Measurements from ENCODE around the gene C11orf86.

C11orf86 gene

GRCh38 chr11:67016550-67016949, 41.4 kb downstream of the C11orf86 start:
- ChIA-PET POLR2A (interaction anchor here (0.9 kb wide), 1 partner anchor 38 kb away, joined by 3 read pairs; no protein-coding TSS in a partner anchor), CTCF (no interaction called here)
- TF ChIP-seq SUZ12 (IDR thresholded peaks at IDR 0.05) (no peak), HDGF (IDR thresholded peaks at IDR 0.05; ENCODE audit: borderline replicate concordance) (no peak), CTBP1 (IDR thresholded peaks at IDR 0.05; ENCODE audit: borderline replicate concordance) (no peak), FOXA1 (IDR thresholded peaks at IDR 0.05) (no peak), LEF1 (IDR thresholded peaks at IDR 0.05; ENCODE audit: borderline replicate concordance) (no peak), ELF4 (IDR thresholded peaks at IDR 0.05) (no peak), L3MBTL2 (conservative IDR thresholded peaks at IDR 0.05) (no peak), TARDBP (IDR thresholded peaks at IDR 0.05) (no peak), BHLHE40 (IDR thresholded peaks at IDR 0.05; ENCODE audit: borderline replicate concordance) (no peak), FOXK2 (IDR thresholded peaks at IDR 0.05) (no peak), NFRKB (IDR thresholded peaks at IDR 0.05) (no peak), FOXM1 (IDR thresholded peaks at IDR 0.05; ENCODE audit: borderline replicate concordance) (no peak), SP1 (IDR thresholded peaks at IDR 0.05) (no peak), ZNF384 (IDR thresholded peaks at IDR 0.05) (no peak), ARNT (IDR thresholded peaks at IDR 0.05) (no peak), PKNOX1 (IDR thresholded peaks at IDR 0.05) (no peak)
- no peak for DNase-seq (ENCODE audit: extremely low spot score)

GRCh38 chr11:67020949-67021348, 45.8 kb downstream of the C11orf86 start:
- CTCF ChIA-PET, result interaction anchor here (1.1 to 1.4 kb wide), 3 partner anchors 31 to 253 kb away, joined by 3 to 4 read pairs (median 4); no protein-coding TSS in a partner anchor

GRCh38 chr11:67022341-67022933, 47.3 kb downstream of the C11orf86 start:
- no peak for TF ChIP-seq SP1 (IDR thresholded peaks at IDR 0.05)
- no peak for TF ChIP-seq NFRKB (IDR thresholded peaks at IDR 0.05)
- TF ChIP-seq ARNT (IDR thresholded peaks at IDR 0.05), result no peak
- TF ChIP-seq CTBP1 (IDR thresholded peaks at IDR 0.05; ENCODE audit: borderline replicate concordance), result no peak
- no peak for DNase-seq (ENCODE audit: extremely low spot score)
- CTCF ChIA-PET, result interaction anchor here (0.6 to 1.2 kb wide), 7 partner anchors 11 to 255 kb away, joined by 3 to 4 read pairs (median 3); no protein-coding TSS in a partner anchor
- POLR2A ChIA-PET, result interaction anchor here (1.0 kb wide), 1 partner anchor 179 kb away, joined by 3 read pairs; the partner anchor contains the start of gene RCE1

More at GRCh38 chr11:67020949-67021348, 45.8 kb downstream of the C11orf86 start:
- DNase-seq (ENCODE audit: extremely low spot score), result no peak
- POLR2A ChIA-PET, result no interaction called here
- no peak for TF ChIP-seq NFRKB (IDR thresholded peaks at IDR 0.05)
- TF ChIP-seq SUZ12 (IDR thresholded peaks at IDR 0.05), result no peak
- TF ChIP-seq CTBP1 (IDR thresholded peaks at IDR 0.05; ENCODE audit: borderline replicate concordance), result no peak
- TF ChIP-seq FOXA1 (IDR thresholded peaks at IDR 0.05), result no peak
- no peak for TF ChIP-seq TARDBP (IDR thresholded peaks at IDR 0.05)
- no peak for TF ChIP-seq PKNOX1 (IDR thresholded peaks at IDR 0.05)
- TF ChIP-seq LEF1 (IDR thresholded peaks at IDR 0.05; ENCODE audit: borderline replicate concordance), result no peak
- no peak for TF ChIP-seq ELF4 (IDR thresholded peaks at IDR 0.05)
- no peak for TF ChIP-seq HDGF (IDR thresholded peaks at IDR 0.05; ENCODE audit: borderline replicate concordance)
- no peak for TF ChIP-seq FOXM1 (IDR thresholded peaks at IDR 0.05; ENCODE audit: borderline replicate concordance)

- POLR2A ChIA-PET, result no interaction called here
- TF ChIP-seq LEF1 (IDR thresholded peaks at IDR 0.05; ENCODE audit: borderline replicate concordance), result no peak
- TF ChIP-seq FOXK2 (IDR thresholded peaks at IDR 0.05), result no peak
- TF ChIP-seq SP1 (IDR thresholded peaks at IDR 0.05), result no peak
- no peak for TF ChIP-seq PKNOX1 (IDR thresholded peaks at IDR 0.05)
- TF ChIP-seq ARNT (IDR thresholded peaks at IDR 0.05), result no peak
- no peak for TF ChIP-seq TARDBP (IDR thresholded peaks at IDR 0.05)
- no peak for TF ChIP-seq SUZ12 (IDR thresholded peaks at IDR 0.05)
- TF ChIP-seq L3MBTL2 (conservative IDR thresholded peaks at IDR 0.05), result no peak
- TF ChIP-seq CTBP1 (IDR thresholded peaks at IDR 0.05; ENCODE audit: borderline replicate concordance), result no peak
- no peak for TF ChIP-seq ELF4 (IDR thresholded peaks at IDR 0.05)
- no peak for TF ChIP-seq NFRKB (IDR thresholded peaks at IDR 0.05)
- TF ChIP-seq BHLHE40 (IDR thresholded peaks at IDR 0.05; ENCODE audit: borderline replicate concordance), result no peak
- no peak for TF ChIP-seq FOXM1 (IDR thresholded peaks at IDR 0.05; ENCODE audit: borderline replicate concordance)
- no peak for TF ChIP-seq HDGF (IDR thresholded peaks at IDR 0.05; ENCODE audit: borderline replicate concordance)
- no peak for TF ChIP-seq ZNF384 (IDR thresholded peaks at IDR 0.05)
- no peak for TF ChIP-seq FOXA1 (IDR thresholded peaks at IDR 0.05)
- DNase-seq (ENCODE audit: extremely low spot score), result peak; percentile 47
- CTCF ChIA-PET, result interaction anchor here (0.9 kb wide), 1 partner anchor 59 kb away, joined by 3 read pairs; no protein-coding TSS in a partner anchor
Observed at GRCh38 chr11:67022961-67023956, 48.2 kb downstream of the C11orf86 start, which contains the start of gene SYT12. Gene SYT12, plus strand, starts transcription at chr11:67023134. Its CDS starts 7,011 bp downstream, at chr11:67030145.

GRCh38 chr11:67023957-67024353, 48.9 kb downstream of the C11orf86 start:
- TF ChIP-seq ELF4 (IDR thresholded peaks at IDR 0.05) (no peak), SUZ12 (IDR thresholded peaks at IDR 0.05) (no peak), TARDBP (IDR thresholded peaks at IDR 0.05) (no peak), FOXA1 (IDR thresholded peaks at IDR 0.05) (no peak), BHLHE40 (IDR thresholded peaks at IDR 0.05; ENCODE audit: borderline replicate concordance) (no peak), LEF1 (IDR thresholded peaks at IDR 0.05; ENCODE audit: borderline replicate concordance) (no peak), L3MBTL2 (conservative IDR thresholded peaks at IDR 0.05) (no peak), HDGF (IDR thresholded peaks at IDR 0.05; ENCODE audit: borderline replicate concordance) (no peak), SP1 (IDR thresholded peaks at IDR 0.05) (no peak), PKNOX1 (IDR thresholded peaks at IDR 0.05) (no peak), CTBP1 (IDR thresholded peaks at IDR 0.05; ENCODE audit: borderline replicate concordance) (no peak)
- CTCF ChIA-PET, result no interaction called here
- no peak for DNase-seq (ENCODE audit: extremely low spot score)
- POLR2A ChIA-PET, result no interaction called here
